COR-L47 (cell line): ENCODE data around the gene SNCG.
"Not testable (repeated sequence)": the region's sequence is repeated elsewhere in the genome, so short reads cannot be mapped to it uniquely, and the experiment has no call there.

Experiments
- DNase-seq: peaks from one replicate; lab custom pipeline; 2025; lab: John Stamatoyannopoulos, UW

Gene SNCG

DNA sequence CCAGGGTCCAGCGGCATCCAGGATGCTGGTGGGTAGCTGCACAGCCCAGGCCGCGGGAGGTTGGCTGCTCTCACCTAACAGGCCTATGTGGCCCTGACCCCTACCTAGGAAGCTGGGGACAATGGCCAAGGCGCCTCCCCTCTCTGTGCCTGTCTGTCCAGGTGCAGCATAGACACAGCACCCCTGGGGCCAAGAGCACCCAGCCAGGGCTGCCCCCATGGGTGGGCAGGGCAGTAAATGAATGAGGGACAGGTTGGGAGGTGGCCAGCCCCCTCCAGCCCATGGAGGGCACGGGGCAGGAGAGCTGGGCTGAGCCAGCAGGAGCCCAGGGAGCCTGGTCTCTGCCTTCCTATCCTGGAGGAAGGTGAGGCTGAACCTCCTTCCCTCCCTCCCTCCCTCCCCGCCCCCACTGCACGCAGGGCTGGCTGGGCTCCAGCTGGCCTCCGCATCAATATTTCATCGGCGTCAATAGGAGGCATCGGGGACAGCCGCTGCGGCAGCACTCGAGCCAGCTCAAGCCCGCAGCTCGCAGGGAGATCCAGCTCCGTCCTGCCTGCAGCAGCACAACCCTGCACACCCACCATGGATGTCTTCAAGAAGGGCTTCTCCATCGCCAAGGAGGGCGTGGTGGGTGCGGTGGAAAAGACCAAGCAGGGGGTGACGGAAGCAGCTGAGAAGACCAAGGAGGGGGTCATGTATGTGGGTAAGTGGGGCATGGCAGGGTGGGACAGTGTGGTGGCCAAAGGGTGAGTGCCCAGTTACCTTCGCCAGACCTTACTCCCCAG is at the start of gene SNCG:
TSS of gene SNCG (plus strand) at position 484 of the 785 bp plus-strand sequence. CDS start at position 583, 99 bp downstream.
- no peak for DNase-seq

- no peak for DNase-seq
Observed at GRCh38 chr10:86914734-86915133, 43.7 kb upstream of the SNCG start.

DNA sequence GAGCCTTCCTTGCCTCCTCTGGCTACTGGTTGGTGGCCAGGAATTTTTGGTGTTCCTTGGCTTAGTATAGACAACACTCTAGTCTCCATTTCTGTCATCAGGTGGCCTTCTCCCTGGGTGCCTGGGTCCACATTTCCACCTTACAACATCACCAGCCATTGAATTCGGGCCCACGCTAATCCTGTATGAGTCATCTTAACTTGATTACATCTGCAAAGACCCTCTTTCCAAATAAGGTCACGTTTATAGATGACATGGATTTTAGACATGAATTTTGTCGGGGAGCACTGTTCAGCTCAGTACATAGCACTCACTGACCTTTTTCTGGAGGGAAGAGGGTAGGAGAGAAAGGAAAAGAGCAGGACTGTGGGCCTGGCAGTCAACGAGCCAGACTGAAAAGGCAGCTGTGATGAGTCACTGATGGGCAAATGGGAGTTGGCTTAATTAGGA is 40.4 kb upstream of the SNCG start:
- no peak for DNase-seq

DNA sequence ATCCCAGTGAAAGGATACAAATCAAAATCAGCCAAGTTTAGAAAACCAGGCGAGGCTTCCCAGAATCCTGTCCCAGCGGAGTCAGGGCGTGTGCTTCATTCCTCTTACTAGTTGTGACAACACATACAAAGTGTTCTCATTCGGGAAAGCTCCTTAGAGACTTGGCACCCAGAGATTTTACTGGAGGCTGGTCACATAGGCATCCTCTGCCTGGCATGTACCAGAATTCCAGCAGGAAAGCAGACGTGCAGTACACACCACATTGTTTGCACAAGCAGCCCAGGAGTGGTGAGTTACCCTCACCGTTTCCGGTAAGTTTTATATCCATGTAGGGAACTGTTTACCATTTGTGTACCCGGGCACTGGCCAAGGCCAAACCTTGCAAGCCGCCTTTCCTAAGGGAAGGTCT is 35.8 kb upstream of the SNCG start:
- DNase-seq: no peak

DNA sequence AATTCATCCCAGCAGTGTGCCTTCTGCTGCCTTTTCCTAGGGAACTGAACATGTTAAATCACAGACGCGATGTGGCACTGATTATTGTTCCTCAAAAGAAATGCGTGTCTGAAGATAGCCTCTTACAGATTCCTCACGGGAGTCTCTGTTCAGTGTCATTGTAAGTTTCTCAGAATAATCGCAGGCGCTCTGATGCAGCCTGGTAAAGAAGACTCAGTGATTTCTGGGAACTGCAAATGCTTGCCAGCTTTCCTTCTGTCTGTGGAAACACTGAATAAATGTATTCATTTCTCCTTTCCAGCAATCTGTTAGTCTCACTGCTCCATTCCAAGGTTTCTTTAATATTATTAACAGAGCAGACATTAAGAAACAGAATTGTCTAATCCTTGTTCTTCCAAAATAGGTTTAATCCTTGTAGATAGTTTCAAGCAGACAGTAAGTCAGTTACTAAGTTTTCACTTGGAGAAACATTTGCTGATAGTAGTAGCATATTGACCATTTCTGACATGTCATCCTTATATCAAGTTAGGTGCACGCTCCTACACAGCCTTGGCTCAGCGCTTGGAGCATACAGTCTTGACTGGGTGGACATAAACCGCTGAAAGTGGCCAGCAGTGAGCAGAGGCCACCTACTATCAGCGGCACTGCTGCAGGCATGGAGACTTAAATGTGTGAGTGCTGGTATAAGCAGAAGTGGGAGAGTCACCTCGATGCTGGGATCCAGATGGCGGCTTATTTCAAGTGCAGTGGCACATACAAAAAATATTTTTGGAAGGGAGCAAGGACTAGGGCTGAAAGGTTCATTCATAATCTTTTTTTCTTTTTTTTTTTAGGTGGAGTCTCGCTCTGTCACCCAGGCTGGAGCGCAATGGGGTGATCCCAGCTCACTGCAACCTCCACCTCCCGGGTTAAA is 28.7 kb upstream of the SNCG start:
- DNase-seq: no peak

GRCh38 chr10:86931872-86932271 is 26.5 kb upstream of the SNCG start:
- DNase-seq: no peak

DNA sequence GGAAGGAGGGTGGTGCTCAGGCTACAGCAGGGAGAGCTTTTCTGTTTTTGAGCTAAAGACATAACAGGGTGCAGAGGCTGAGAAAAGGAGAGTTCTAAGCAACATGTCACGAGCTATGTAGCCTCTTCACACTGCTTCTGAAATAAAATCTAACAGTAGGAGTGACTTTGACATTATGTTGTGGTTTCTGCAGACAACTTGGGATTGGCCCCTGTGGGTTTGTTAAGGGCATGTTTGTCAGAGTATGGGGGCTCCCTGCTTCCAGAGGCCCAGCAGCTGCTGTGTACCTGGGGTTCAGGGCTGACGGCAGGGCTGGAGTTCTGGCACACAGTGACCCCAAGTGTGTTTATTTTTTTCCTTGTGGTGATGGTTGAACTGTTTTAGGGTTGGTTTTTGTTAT is 25.7 kb upstream of the SNCG start:
- no peak for DNase-seq

- DNase-seq: not testable (repeated sequence)
Observed at GRCh38 chr10:86934162-86934711, 24.2 kb upstream of the SNCG start.

- DNase-seq: no peak
Observed at GRCh38 chr10:86936661-86937501, 21.5 kb upstream of the SNCG start.

GRCh38 chr10:86937502-86938154 is 20.8 kb upstream of the SNCG start:
- no peak for DNase-seq

GRCh38 chr10:86938260-86938659 is 20.1 kb upstream of the SNCG start:
- DNase-seq: no peak

GRCh38 chr10:86940076-86940475 is 18.3 kb upstream of the SNCG start:
- not testable (repeated sequence) for DNase-seq

GRCh38 chr10:86940677-86941076 is 17.7 kb upstream of the SNCG start:
- DNase-seq: no peak

DNA sequence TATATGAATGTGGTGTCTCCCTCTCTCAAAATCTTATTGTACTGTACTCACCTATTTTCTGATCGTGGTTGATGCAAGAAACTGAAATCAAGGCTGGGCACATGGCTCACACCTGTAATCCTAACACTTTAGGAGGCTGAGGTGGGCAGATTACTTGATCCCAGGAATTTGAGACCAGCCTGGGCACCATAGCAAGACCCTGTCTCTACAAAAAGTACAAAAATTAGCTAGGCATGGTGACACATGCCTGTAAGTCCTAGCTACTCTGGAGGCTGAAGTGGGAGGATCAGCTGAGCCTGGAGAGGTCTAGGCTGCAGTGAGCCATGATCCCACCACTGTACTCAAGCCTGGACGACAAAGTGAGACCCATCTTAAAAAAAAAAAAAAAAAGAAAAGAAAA is 17.0 kb upstream of the SNCG start:
- DNase-seq: no peak

GRCh38 chr10:86941991-86942421 is 16.4 kb upstream of the SNCG start:
- DNase-seq: no peak

- no peak for DNase-seq
Observed at GRCh38 chr10:86942441-86943315, 15.7 kb upstream of the SNCG start.

DNA sequence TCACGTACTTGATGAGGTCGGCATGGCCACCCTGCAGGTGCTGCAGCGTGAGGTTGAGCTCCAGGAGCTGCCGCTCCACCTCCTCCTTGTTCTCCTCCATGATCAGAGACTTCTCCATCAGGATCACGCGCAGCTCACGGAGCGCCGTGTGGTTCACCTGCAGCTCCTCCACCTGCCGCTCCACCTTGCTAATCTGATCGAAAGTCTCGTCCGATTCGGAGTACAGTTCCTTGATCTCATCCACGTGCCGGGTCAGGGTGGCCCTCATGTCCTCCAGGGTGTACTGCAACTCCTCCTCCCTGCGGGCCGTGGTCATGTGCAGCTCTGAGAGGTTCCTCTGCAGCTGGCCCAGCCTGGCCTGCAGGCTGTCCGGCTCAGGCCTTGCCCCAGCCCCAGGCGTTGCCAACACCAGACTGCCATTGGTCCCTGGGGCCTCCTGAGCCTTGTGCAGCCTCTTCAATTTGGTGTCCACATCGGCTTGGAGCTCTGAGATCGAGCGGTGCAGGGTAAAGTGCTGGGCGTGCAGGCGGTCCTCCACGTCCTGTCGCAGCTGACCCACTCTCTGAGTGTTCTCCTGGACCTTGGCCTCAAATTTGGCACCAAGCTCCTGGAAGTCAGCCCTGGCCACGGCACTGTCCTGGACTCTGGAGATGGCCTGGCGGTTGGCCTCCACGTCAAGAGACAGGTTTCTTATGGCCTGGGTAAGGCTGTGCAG is 14.9 kb upstream of the SNCG start:
- DNase-seq: no peak

DNA sequence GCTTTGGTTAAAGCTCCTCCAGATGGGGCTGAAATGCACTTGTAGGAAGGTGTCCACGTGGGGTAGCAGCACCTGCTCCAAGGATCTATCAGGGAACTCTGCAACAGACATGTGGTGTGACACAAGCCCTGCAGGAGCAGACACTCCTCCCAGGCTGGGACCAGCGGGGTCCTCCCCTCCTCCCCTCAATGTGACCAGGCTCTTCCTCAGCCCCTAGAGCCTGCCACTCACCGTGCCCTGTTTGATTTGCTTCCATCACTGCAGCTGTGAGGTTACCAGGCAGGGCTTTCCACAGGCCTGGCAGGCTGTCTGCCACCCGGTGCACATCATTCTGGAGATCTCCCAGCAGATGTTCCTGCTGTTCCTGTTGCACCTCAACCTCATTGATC is 14.4 kb upstream of the SNCG start:
- DNase-seq: no peak

DNA sequence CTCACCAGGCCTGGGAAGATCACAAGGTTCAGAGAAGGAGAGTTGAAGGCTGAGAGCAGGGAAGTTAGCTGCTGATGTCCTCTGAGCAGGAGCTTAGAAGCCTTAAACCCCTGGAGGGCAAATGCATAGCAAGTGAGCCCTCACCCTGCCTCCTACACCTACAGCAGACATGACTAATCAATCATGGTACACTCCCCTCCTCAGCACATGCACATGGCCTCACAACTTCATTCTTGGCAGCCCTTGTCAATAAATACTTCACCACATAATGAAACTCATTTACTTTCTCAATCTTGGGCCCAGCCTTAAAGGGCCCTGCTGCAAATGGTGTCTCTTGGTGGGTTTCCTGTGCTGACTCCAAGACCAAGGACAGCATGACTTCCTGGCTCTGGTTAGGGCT is 13.9 kb upstream of the SNCG start:
- DNase-seq: no peak

GRCh38 chr10:86944907-86945306 is 13.5 kb upstream of the SNCG start:
- no peak for DNase-seq
